Breast epithelium (tissue), 4 donors: Measurements from ENCODE around the gene DSC3. TPM values are rescaled to one million over a fixed set of nuclear protein-coding genes. Genes with fewer than 3 reads are reported as not detected.
"Not testable (repeated sequence)": the region's sequence is repeated elsewhere in the genome, so short reads cannot be mapped to it uniquely, and the experiment has no call there.

Experiments used
- DNase-seq, 2 donors: peaks; one replicate each; pipeline ENCODE4 v3.0.0-alpha.2; 2019; ENCODE audit warnings: low spot score in 2 of 2
- H3K27ac ChIP-seq, 2 donors: fragments of 200-600 bp; sonication (generic) in 1 of 2; one replicate each; pipeline ENCODE4 v1.5.1; 2016 to 2019; ENCODE audit warnings: mild to moderate bottlenecking in 1 of 2
- H3K27me3 ChIP-seq, 2 donors: fragments of 200-600 bp; sonication (generic) in 1 of 2; one replicate each; pipeline versions ENCODE4 v1.5.1 to v1.6.0; 2017 to 2019; ENCODE audit warnings: control low read depth in 1 of 2, mild to moderate bottlenecking in 1 of 2
- H3K36me3 ChIP-seq: fragments of 200-600 bp; one replicate; pipeline ENCODE4 v1.5.1; 2019
- H3K4me1 ChIP-seq, 2 donors: fragments of 200-600 bp; sonication (generic); one replicate each; pipeline ENCODE4 v1.5.1; 2016 to 2019; ENCODE audit warnings: control low read depth in 1 of 2
- H3K4me3 ChIP-seq, 3 donors: fragments of 200-600 bp; sonication (generic); 1 replicate in 2 of 3; 2 replicates in 1 of 3; pipeline ENCODE4 v1.5.1; 2016 to 2019; ENCODE audit warnings: mild to moderate bottlenecking in 3 of 3, moderate library complexity in 2 of 3
- H3K9me3 ChIP-seq, 2 donors: fragments of 200-600 bp; sonication (generic) in 1 of 2; one replicate each; pipeline ENCODE4 v1.5.1; 2016 to 2019; ENCODE audit warnings: control low read depth in 1 of 2
- CTCF ChIP-seq, 3 donors: fragments of 450-650 bp; IDR thresholded peaks; one replicate each; pipeline ENCODE4 v1.5.1; 2016 to 2017; ENCODE audit warnings: antibody characterized with exemption in 3 of 3, mild to moderate bottlenecking in 3 of 3, moderate library complexity in 3 of 3
- POLR2A ChIP-seq: fragments of 450-650 bp; IDR thresholded peaks from one replicate; pipeline ENCODE4 v1.6.1; 2016; ENCODE audit warnings: antibody characterized with exemption, mild to moderate bottlenecking, moderate library complexity
- POLR2AphosphoS5 ChIP-seq, 3 donors: sonication (generic); formaldehyde crosslinking; IDR thresholded peaks; one replicate each; pipeline ENCODE4 v1.6.1; 2017; ENCODE audit warnings: antibody characterized with exemption in 3 of 3
- intact Hi-C: fragments of 100-400 bp; cut with DNase I; formaldehyde crosslinking; loops from one replicate; pipeline ENCODE4 v1.15.1; 2023; ENCODE audit warnings: low total_unique reads
- total RNA-seq, 3 donors: library from RNA; depleted of rRNA; stranded (reverse); fragments of >200 nt; gene quantifications; one replicate each; pipeline ENCODE4 v1.1.0, GENCODE V29; 2016

The DSC3 gene
- total RNA-seq, 3 donors from 2014 or later, result 17.0 to 54.3 TPM; not detected in 1

GRCh38 chr18:31015715-31016434 is 26.7 kb downstream of the DSC3 start:
- Histone ChIP-seq H3K4me1 (no peaks in the 10 kb centered on the region), H3K9me3 (no peaks in the 10 kb centered on the region), H3K4me3 (no peak overlapping the region), H3K36me3 (no peaks in the 10 kb centered on the region), H3K27ac (no peak overlapping the region), H3K27me3 (no peaks in the 10 kb centered on the region)
- no peak for TF ChIP-seq POLR2A
- no peak for TF ChIP-seq POLR2AphosphoS5 (IDR thresholded peaks at IDR 0.05)
- no peak for TF ChIP-seq CTCF (IDR thresholded peaks at IDR 0.05)
- DNase-seq, result no peak
- intact Hi-C loops, result no loop called here

GRCh38 chr18:31011455-31011854 is 31.1 kb downstream of the DSC3 start:
- H3K36me3 ChIP-seq, H3K9me3 ChIP-seq, H3K27me3 ChIP-seq, DNase-seq, intact Hi-C loops, H3K4me3 ChIP-seq, H3K4me1 ChIP-seq, H3K27ac ChIP-seq: not testable (repeated sequence)

GRCh38 chr18:31010601-31011000 is 31.9 kb downstream of the DSC3 start:
- no peaks in the 10 kb centered on the region for H3K27me3 ChIP-seq
- DNase-seq, result no peak
- H3K4me1 ChIP-seq, result no peaks in the 10 kb centered on the region
- H3K9me3 ChIP-seq, result no peaks in the 10 kb centered on the region
- intact Hi-C loops, result no loop called here
- no peaks in the 10 kb centered on the region for H3K36me3 ChIP-seq
- TF ChIP-seq POLR2AphosphoS5 (IDR thresholded peaks at IDR 0.05), result no peak
- TF ChIP-seq CTCF (IDR thresholded peaks at IDR 0.05), result no peak
- TF ChIP-seq POLR2A, result no peak
- no peak overlapping the region for H3K27ac ChIP-seq
- no peak overlapping the region for H3K4me3 ChIP-seq

- TF ChIP-seq POLR2AphosphoS5 (IDR thresholded peaks at IDR 0.05) (no peak), CTCF (IDR thresholded peaks at IDR 0.05) (no peak), POLR2A (no peak)
- no peak overlapping the region for H3K4me3 ChIP-seq
- H3K4me1 ChIP-seq, result no peaks in the 10 kb centered on the region
- H3K27me3 ChIP-seq, result no peaks in the 10 kb centered on the region
- H3K27ac ChIP-seq, result no peak overlapping the region
- H3K9me3 ChIP-seq, result no peaks in the 10 kb centered on the region
- no peak for DNase-seq
- H3K36me3 ChIP-seq, result no peaks in the 10 kb centered on the region
- intact Hi-C loops, result no loop called here
Observed at GRCh38 chr18:30999887-31000628, 42.5 kb downstream of the DSC3 start.

GRCh38 chr18:30999186-30999585 is 43.4 kb downstream of the DSC3 start:
- Histone ChIP-seq H3K27me3 (no peaks in the 10 kb centered on the region), H3K4me1 (no peaks in the 10 kb centered on the region), H3K4me3 (no peak overlapping the region), H3K27ac (no peak overlapping the region), H3K36me3 (no peaks in the 10 kb centered on the region), H3K9me3 (no peaks in the 10 kb centered on the region)
- TF ChIP-seq POLR2A (no peak), POLR2AphosphoS5 (IDR thresholded peaks at IDR 0.05) (no peak), CTCF (IDR thresholded peaks at IDR 0.05) (no peak)
- DNase-seq, result no peak
- intact Hi-C loops, result no loop called here
